GM08714 (cell line): ENCODE measurements around the gene COX7A2L.

Experiments used
- H3K4me3 ChIP-seq: fragments of 200-500 bp; sonication (Bioruptor generic); 2 replicates; pipeline ENCODE4 v1.5.1; 2014; ENCODE audit warnings: mild to moderate bottlenecking, low read length, inconsistent platforms
- ZNF274 ChIP-seq: IDR thresholded peaks from 2 replicates; pipeline ENCODE4 v1.6.1; 2012; ENCODE audit warnings: mild to moderate bottlenecking, low read depth, low read length

The COX7A2L gene

DNA sequence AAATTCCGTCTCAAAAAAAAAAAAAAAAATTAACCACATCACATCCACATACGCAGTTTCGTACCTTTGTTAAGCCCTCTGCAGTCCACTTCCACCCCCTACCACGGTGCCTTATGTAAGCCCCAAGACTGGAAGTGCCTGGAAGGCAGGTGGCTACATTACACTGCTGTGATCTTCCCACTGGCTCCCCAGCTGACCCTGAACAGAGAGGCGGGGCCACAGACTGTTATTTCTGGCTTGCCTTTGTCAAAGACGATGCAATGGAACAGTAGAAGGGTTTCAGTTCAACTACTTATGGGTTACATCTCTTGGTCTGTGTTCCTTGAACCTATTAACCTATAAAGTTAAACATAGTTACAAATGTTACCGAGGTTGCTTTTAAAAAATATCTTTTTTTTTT lies 15.7 kb upstream of the COX7A2L start:
- TF ChIP-seq ZNF274: no peak
- no peak overlapping the region for H3K4me3 ChIP-seq

DNA sequence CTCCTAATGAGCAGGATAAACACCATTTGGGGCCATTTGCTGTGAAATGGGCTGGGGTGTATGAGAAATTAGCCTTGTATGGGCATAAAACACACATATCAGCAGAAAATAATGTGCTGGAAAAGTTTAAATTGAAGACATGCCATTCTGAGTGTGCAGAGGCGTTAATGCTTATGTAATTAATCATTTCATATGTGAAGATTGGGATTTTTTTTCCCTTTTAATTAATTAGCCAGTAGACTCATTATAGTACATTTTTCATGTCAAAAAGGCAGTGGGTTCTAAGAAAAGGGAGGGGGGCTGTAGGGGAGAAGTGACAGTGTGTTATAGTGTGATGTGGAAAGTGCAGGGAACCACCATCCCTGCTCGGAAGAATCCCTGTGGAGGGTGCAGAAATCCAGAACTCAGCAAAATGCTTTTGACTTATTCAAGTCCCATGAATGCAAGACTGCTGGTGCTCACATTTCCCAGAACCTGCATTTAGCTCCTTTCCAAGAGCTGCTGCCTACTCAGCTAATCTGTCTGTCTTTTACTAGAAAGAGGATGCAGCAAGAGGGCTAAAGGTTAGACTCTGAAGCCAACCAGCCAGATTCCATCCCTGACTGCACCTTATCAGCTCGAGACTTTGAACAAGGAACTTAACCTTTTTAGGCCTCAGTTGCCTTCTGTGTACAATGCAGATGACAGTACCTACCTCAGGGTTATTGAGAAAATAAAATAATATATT lies 11.6 kb upstream of the COX7A2L start:
- no peak for TF ChIP-seq ZNF274
- H3K4me3 ChIP-seq: no peak overlapping the region

DNA sequence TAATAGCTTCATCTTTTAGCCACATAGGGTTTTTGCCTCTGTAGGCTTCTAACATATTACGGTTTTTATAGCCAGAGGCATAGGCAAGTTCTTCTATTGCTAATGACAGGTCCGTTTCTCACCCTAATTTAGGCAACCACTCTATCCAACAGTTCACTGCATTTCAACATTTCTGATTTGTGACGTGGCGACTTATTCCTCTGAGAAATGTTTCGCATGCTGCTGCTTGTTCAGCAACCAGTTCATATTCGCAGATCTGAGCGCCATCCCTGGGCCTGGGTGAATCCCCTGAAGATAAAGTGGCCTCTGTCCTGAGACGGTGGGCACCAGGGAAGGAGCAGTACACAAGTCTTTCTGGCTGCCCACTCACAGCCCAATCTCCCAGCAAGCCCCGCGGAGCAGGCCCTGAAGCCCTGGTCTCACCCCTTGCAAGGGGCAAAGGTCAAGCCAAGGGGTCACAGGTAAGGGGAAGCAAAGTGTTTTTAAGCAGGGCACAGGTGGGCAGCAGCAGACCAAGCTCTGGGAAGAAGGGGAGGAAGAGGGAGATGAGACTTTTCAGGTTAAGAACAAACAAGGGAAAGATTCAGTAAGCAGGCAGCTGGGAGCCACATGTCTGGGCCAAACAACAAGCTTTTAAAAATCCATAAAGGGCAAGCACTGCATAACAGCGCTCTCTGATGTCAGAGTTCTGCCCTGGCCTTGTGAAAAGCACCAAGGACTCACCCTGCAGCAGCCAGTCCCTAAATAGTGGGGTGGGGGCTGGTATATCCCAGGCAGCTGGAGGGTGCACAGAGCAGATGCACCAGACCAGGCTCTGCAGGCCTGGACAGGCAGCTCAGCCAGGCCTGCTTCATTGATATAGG lies 10.8 kb upstream of the COX7A2L start:
- no peak overlapping the region for H3K4me3 ChIP-seq
- TF ChIP-seq ZNF274: no peak

DNA sequence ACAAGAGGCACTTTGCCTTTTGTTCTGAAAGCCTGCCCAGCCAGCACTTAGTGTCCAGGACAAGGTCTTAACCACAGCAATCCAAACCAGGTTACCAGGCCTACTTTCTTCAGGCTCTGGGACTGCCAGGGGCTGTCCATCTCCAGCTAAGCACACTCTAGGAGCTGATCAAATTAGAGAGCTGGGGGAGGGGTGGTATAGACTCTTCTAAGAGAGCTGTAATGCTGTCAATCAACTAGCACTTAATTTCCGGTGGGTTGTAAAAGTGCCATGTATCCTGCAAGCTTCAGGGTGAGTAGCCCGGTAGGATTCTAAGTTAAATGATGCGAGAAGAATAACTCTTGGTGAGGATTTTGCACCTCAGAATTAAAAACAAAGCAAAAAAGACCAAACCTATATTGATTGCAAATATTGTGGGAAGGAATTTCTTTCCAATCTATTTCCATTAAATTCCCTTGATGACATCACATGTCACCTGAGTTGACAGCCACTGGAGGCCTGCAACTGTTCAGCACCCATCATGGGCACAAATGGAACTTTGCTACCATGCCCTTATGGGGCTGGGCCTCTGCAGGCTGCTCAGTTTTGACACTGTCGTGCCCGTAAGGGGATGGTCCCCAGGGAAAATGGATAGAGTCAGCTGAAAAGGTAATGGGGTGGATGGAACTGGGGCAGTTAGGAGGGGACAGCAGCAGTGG lies 8.7 kb upstream of the COX7A2L start:
- no peak overlapping the region for H3K4me3 ChIP-seq
- no peak for TF ChIP-seq ZNF274

DNA sequence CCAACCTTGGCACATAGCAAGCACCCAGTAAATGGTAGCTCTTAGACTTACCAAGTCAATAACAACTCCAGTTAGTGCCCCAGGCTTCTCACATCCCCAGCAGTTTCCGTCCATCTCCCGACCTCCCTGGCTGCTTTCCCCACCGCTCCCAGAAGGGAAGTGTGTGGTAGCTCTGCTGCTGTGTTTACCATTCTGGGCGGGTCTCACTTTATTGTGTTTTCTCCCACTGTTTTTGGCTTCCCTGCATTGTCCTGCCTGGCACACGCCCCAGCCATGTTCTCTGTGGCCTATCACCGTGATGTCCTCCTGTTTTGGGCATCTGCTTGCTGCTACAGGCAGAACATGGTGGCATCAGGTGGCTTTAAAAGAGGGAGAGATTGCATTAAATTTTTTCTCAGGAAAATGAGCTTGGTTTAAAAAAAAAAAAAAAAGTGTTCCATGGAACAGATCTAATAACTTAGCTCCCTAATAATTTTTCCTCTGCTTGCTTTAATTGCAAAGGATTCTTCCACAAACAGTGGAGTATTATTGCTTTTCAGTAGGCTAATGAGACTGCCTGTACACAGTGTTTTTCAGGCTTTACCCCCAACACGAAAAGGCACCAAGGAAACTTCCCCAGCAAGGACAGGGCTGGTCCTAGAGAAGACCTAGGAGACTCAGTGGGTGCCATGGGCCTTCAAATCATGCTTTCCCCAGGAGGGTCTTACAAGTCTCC lies 8.0 kb upstream of the COX7A2L start:
- no peak overlapping the region for H3K4me3 ChIP-seq
- TF ChIP-seq ZNF274: no peak

DNA sequence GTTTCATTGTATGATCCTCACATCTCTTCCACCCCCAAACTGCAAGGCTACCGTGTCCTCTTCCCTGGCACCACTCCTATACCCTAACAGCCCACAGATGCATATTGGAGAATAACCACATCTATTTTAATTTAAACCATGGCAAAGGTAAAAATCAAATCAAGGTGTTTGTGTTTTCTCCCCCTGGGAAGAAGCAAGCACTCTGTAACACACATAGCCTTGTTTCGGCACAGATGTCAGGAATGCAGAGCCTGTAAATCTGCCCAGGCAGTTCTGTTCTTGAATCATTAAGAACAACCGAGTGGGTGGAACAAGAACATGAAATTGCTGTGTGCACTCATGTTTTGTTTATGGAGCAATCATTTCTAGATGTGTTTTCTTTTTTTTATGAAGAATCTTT lies 6.8 kb upstream of the COX7A2L start:
- no peak overlapping the region for H3K4me3 ChIP-seq
- no peak for TF ChIP-seq ZNF274

DNA sequence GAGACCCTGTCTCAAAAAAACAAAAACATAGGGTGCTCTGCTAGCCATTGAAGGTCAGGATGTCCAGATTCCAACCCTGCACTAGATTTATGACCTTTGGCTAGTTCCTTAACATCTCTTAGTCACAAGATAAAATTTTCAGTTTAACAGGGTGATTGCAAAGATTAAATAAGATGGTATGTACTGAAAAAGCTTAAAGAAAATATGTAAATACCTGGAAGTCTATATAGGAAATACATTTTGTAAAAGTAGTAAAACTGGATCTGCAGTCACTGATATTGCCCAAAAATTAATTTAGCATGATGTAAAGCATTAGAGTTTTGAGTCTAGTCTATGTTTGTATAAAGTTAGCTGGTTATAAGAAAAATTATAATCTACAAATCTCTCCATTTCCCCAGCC lies 5.4 kb upstream of the COX7A2L start:
- no peak for TF ChIP-seq ZNF274
- H3K4me3 ChIP-seq: no peak overlapping the region

DNA sequence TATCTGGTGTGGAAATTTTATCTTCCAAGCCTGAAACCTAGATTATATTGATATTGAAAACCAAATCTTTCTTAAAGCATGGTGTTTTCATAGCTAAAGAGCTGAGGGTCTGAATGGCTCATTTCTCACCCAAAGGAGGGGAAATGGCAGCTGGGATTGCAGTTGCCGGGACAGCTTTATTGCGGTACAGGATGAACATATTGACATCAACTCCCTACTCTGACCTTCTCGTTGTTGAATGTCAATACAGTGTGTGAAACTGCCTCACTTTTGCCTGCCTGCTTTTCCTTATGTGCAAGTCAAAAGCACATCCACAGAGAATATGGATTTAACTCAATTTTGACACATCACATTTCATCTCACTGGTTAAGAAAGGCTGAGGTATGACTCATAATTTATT lies 3.6 kb upstream of the COX7A2L start:
- no peak overlapping the region for H3K4me3 ChIP-seq
- no peak for TF ChIP-seq ZNF274

DNA sequence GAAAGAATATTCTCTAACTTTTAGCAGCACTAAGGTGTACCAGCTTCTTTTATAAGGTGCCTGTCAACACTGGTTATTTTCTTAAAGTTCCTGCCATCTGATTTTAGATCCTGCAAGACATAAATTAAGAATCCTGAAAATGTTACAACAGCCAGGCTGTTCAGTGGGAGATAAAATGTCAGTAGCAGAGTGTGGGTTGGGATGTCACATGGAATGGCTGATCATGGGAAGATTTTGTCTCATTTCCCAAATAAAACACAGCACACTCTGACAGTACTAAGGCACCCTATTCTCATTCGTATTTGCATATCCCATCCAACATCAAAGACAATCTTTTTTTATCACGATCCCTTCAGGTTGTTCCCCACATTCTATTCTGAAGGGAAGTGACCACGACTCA lies 2.4 kb upstream of the COX7A2L start:
- no peak for TF ChIP-seq ZNF274
- no peak overlapping the region for H3K4me3 ChIP-seq

DNA sequence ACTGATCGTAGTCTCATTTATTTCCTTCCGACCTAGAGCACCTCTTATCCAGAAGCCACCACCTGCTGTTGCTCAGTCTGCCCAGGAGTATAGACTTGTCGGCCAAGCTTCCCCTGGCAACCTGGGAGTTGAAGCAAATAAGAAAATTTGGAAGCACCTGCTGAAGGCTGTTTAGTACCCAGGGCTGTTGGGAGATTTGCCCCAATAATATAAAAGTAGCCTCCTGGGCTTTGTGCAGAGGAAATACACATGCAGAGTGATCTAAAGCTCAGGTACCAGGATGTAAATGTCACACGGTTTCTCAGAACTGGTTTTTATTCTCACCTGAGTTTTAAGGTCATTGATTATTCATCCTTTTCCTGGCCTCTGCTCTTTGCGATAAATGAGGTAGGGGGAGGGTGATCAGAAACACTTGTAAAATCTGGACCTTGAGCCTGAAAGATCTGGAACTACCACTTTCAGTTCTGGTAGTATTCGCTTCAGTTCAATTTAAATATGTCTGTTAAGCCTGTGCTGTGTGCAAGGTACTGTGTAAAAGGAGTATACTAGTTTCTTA lies 789 bp upstream of the COX7A2L start:
- H3K4me3 ChIP-seq: peak overlapping the region; percentile 77
- no peak for TF ChIP-seq ZNF274

DNA sequence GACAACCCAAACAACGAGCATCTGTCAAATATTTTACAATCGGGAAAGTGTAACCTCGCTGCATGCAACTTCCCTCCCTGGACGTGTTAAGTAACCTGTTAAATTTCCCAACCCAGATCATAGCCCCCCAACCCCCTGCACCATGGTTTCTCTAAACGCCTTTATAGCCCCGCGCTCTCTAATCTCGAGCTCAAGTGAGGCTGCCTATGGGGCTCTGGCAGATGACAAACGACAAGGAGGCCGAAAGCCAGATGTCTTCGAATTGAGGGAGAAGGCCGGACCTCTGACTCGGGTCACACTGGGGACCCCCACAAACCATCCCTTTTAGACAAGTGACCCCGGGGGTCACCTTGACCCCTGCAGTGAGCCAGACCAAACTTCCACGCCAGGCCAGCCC lies 526 bp downstream of the COX7A2L start:
- peak overlapping the region; percentile 91 for H3K4me3 ChIP-seq
- no peak for TF ChIP-seq ZNF274

DNA sequence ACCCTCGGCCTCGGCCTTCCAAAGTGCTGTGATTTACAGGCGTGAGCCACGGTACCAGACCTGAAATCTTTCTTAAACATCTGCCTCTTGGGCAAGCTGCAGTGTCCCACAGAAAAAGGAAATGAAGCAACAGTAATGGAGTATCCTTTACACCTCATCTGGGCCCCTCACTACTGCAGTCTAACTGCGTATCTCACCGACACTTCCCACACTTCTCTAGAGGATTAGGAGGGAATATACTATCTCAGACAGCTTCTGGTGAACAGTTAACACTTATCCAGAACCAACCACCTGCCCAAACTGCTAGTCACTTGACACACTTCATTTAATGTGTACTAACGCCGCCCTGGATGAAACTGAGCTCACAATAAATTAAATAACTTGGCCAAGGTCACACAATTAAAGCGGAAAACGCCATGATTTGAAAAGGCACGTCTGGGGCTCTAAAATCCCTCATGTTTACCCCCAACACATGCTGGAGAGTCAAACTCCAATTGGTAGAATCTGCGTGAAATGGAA lies 993 bp downstream of the COX7A2L start:
- no peak for TF ChIP-seq ZNF274
- H3K4me3 ChIP-seq: peak overlapping the region; percentile 91

DNA sequence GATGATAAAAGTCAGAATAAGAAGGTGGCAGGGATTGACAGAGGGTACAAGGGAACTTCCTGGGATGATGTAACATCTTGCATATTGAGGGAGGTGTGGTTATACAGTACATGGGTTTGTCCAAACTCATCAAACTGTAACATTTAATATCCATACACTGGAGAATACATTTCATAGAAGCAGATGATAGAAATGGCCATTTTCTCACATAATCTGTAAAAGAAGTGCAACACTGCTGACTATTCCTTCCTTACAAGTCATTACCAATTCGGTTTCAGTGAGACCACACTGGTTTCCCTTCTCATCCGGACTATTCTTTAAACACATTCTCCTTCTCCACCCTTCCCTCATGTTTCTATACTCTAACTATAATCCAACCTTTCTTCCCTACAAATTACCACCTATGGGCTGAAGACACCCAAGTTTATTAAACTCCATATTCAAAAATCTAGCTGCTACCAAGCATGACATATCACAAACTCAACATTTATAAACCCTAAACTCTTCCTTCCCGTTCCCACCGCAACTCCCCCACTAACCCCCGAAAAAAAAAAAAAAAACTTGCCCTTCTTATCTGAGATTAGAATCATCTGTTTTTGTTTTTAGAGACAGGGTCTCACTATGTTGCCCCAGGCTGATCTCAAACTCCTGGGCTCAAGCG lies 1.6 kb downstream of the COX7A2L start:
- peak overlapping the region; percentile 91 for H3K4me3 ChIP-seq
- no peak for TF ChIP-seq ZNF274

DNA sequence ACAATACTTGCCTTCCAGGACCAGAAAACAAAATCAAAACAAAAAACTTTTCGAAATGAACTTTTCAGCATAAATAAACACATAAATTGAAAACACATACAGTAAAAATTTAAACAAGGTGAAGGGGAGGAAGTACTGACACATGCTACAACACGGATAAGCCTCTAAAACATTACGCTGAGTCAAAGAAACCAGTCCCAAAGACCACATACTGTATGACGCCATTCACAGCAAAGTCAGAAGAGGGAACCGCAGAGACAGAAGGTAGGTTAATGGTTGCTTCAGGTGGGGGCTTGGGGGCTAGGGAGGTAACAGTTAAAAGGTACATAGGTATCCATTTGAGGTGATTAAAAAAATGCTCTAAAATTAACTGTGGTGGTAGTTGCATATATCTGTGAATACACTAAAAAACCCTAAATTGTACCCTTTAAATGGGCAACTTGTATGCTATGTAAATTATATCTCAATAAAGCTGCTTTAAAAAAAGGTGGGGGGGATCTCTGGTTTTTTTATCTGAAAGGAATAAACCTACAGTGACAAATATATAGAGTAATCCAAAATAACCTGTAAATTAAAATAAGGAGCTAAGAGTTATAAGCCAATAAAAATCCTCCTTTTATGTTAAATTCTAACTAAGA lies 7.1 kb downstream of the COX7A2L start:
- H3K4me3 ChIP-seq: no peak overlapping the region
- no peak for TF ChIP-seq ZNF274
